Activated T-helper 17 cell treated with anti-CD3 and anti-CD28 coated beads, Interleukin-2, amount 50 U/mL, for 72 hours (primary cell): ENCODE results near the gene FAM120B. TPM values are rescaled to one million over a fixed set of nuclear protein-coding genes. Genes with fewer than 3 reads are reported as not detected.

Experiments
- ATAC-seq: fragments of 150-1000 bp; cut with Tn5 transposase; replicated peaks from 2 replicates; pipeline ENCODE4 v1.10.0; 2021; ENCODE audit warnings: mild to moderate bottlenecking, moderate library complexity
- H3K27ac Mint-ChIP-seq: one replicate; pipeline ENCODE4 v1.8.0; 2022; ENCODE audit warnings: mixed read lengths
- H3K27me3 Mint-ChIP-seq: one replicate; pipeline ENCODE4 v1.8.0; 2022; ENCODE audit warnings: mixed read lengths
- H3K36me3 Mint-ChIP-seq: one replicate; pipeline ENCODE4 v1.8.0; 2022; ENCODE audit warnings: low read depth, mild to moderate bottlenecking, mixed read lengths
- H3K4me1 Mint-ChIP-seq: one replicate; pipeline ENCODE4 v1.8.0; 2022; ENCODE audit warnings: mixed read lengths
- H3K4me3 Mint-ChIP-seq: one replicate; pipeline ENCODE4 v1.8.0; 2022; ENCODE audit warnings: mild to moderate bottlenecking, mixed read lengths
- H3K9me3 Mint-ChIP-seq: one replicate; pipeline ENCODE4 v1.8.0; 2022; ENCODE audit warnings: mixed read lengths
- total RNA-seq, 2 donors: library from RNA; stranded (reverse); gene quantifications; one replicate each; pipeline ENCODE4 v1.2.3, GENCODE V29; 2022

Gene FAM120B
- total RNA-seq, 2 donors from 2014 or later: 22.5 to 27.4 TPM

DNA sequence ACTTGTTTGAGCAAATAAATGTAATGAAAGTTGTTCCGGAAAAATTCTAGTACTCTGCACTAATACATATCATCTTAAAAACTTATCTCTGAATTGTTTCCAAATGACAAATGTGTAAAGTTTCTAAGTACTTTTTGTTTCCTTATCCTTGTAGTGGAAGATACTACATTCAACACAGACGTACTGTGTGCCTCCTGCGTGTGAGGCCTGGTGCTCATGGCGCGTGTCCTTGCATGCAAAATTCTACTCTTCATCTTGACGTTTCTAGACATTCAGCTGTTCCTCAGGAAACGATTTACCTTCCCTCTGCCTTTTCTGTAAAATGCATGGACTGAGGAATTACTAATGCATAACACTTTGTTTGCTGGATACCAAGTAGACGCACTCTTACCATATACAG is 27.1 kb upstream of the FAM120B start:
- no peaks in the 10 kb centered on the region for H3K36me3 Mint-ChIP-seq
- H3K9me3 Mint-ChIP-seq: no peaks in the 10 kb centered on the region
- H3K4me3 Mint-ChIP-seq: no peak overlapping the region

DNA sequence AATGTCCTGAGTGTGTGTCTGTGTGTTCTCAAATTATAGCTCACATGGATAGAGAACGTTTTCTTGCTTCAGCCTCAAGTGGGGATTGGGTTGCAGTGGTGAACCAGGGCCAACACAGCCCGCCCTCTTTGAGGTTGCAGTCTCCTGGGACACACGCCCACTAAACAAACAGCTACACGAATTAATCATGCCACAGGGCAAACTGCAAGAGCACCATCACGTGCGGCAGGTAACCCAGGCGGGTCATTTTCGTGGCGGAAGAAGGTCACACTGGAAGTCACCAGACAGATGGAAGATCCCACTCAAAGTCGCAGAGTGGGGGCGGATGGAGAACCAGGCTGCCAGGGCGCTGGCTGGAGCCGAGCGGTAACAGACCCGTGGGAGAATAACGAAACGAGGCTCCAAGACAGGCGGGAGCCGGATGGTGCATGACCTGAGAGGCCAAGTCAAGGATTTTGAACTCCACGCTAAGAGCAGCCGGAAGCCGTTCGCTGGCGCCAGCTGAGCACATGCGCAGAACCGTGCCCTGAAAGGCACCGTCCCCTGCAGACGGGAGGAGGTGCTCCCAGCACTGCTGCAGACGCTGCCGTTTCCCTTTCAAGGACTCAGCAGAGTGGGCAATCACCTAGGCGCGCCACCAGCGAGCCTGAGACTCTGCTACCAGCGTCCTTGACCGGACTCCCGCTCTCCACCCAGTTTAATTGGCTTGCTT is 26.4 kb upstream of the FAM120B start:
- peak overlapping the region; percentile 17 for H3K4me3 Mint-ChIP-seq
- H3K27ac Mint-ChIP-seq: no peak overlapping the region

More for the DNA sequence above, 27.1 kb upstream of the FAM120B start:
- no peaks in the 10 kb centered on the region for H3K27me3 Mint-ChIP-seq
- ATAC-seq: no peak
- no peaks in the 10 kb centered on the region for H3K4me1 Mint-ChIP-seq
- H3K27ac Mint-ChIP-seq: no peak overlapping the region

GRCh38 chr6:170280689-170281045 is 25.9 kb upstream of the FAM120B start:
- no peaks in the 10 kb centered on the region for H3K4me1 Mint-ChIP-seq
- peak overlapping the region; percentile 17 for H3K4me3 Mint-ChIP-seq
- H3K27me3 Mint-ChIP-seq: peaks cover 5% of the 10 kb centered on the region
- peak; percentile 51 for ATAC-seq
- H3K27ac Mint-ChIP-seq: no peak overlapping the region
- H3K9me3 Mint-ChIP-seq: no peaks in the 10 kb centered on the region
- H3K36me3 Mint-ChIP-seq: no peaks in the 10 kb centered on the region

More for the DNA sequence above, 26.4 kb upstream of the FAM120B start:
- Mint-ChIP-seq H3K36me3 (no peaks in the 10 kb centered on the region), H3K9me3 (no peaks in the 10 kb centered on the region), H3K27me3 (peaks cover 1% of the 10 kb centered on the region), H3K4me1 (no peaks in the 10 kb centered on the region)
- peak; percentile 76 for ATAC-seq

DNA sequence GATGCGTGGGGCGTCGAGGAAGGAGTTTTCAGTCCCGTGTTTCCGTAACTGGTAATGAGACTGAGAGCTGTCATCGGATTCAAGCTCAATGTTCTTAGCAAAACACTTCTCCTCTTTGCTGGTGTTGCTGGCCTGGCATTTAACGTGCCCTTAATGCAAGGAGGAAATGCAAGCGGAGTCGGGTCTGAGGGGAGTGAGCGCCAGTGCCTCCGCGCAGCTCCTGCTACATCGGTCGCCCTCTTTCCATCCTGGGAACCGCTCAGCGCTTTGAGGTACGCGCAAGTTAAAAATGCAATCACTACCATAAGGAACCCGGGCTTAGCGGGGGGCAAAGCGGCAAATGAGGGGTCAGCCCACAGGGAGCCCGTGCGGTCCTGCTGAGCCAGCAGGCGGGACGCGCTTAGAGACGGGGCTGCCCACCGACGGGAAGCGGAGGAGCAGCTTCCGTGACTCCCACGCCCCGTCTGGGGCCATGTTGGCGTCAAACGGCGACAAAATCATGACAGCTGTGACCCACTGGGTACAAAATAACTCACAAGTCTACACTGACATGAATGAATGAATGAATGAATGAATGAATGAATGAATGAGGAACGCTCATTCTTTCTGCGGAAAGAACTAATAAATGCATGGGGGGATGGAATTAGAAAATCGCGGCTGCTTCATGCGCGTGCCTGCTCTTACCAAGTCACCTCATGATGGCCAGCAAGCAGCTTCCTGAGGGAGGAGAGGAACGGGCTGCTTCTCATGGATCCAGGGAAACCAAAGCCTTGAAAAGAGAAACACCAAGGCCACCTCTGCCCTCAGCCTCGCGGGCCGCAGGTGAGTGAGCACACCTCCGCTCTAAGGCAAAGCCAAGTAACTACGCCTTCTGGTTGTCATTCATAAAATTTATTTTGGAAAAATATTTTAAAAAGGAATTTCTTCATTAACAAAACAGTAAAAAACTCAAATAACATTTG is 24.9 kb upstream of the FAM120B start:
- Mint-ChIP-seq H3K36me3 (no peaks in the 10 kb centered on the region), H3K27ac (no peak overlapping the region), H3K27me3 (peaks cover 10% of the 10 kb centered on the region), H3K4me1 (no peaks in the 10 kb centered on the region), H3K4me3 (peak overlapping the region; percentile 17), H3K9me3 (no peaks in the 10 kb centered on the region)
- ATAC-seq: no peak

- Mint-ChIP-seq H3K4me1 (no peaks in the 10 kb centered on the region), H3K9me3 (no peaks in the 10 kb centered on the region), H3K27ac (no peak overlapping the region), H3K4me3 (no peak overlapping the region), H3K27me3 (peaks cover 13% of the 10 kb centered on the region), H3K36me3 (no peaks in the 10 kb centered on the region)
- ATAC-seq: no peak
Observed at GRCh38 chr6:170282512-170283158, 23.9 kb upstream of the FAM120B start.

DNA sequence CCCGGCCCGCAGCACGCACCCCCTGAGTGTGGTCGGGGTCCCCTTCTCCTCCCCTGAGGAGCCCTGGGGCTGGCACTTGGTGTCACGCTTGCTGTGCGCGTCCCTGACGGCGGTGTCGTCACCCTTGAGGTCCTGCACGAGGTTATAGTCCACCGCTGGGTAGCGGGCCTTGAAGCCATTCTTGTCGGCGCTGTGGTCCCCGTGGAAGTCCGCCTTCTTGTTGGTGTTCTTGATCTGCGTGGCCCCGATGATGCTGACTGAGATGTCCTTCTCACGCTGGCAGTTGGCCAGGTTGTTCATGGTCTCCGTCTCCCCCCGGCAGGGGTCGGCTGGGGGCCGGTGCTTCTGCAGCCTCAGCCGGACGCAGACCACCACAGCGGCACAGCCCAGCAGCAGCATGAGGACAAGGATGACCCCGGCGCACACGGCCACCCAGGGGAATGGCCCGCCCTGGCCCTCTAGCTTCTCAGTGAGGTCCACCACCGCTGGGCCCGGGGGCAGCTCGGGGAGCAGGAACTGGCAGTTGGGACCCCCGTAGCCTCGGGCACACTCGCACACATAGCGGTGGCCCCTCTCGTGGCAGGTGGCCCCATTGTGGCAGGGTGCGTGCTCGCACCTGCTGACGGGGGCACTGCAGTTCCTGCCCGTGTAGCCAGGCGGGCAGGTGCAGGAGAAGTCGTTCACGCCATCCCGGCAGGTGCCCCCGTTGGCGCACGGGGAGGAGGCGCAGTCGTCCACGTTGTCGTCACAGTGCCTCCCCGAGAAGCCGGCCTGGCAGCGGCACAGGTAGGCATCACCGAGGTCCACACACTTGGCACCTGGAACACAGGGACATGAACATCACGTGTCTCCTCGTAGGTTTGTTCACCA is 23.1 kb upstream of the FAM120B start:
- peaks cover 19% of the 10 kb centered on the region for H3K27me3 Mint-ChIP-seq
- no peak overlapping the region for H3K4me3 Mint-ChIP-seq
- no peak overlapping the region for H3K27ac Mint-ChIP-seq
- H3K9me3 Mint-ChIP-seq: no peaks in the 10 kb centered on the region
- peaks cover 3% of the 10 kb centered on the region for H3K36me3 Mint-ChIP-seq
- no peak for ATAC-seq
- H3K4me1 Mint-ChIP-seq: peaks cover 2% of the 10 kb centered on the region

GRCh38 chr6:170284126-170284773 is 22.3 kb upstream of the FAM120B start:
- H3K4me1 Mint-ChIP-seq: peaks cover 8% of the 10 kb centered on the region
- peaks cover 25% of the 10 kb centered on the region for H3K27me3 Mint-ChIP-seq
- H3K9me3 Mint-ChIP-seq: no peaks in the 10 kb centered on the region
- H3K27ac Mint-ChIP-seq: no peak overlapping the region
- H3K36me3 Mint-ChIP-seq: peaks cover 6% of the 10 kb centered on the region
- H3K4me3 Mint-ChIP-seq: no peak overlapping the region
- ATAC-seq: no peak

GRCh38 chr6:170284866-170285469 is 21.6 kb upstream of the FAM120B start:
- H3K27me3 Mint-ChIP-seq: peaks cover 25% of the 10 kb centered on the region
- ATAC-seq: no peak

DNA sequence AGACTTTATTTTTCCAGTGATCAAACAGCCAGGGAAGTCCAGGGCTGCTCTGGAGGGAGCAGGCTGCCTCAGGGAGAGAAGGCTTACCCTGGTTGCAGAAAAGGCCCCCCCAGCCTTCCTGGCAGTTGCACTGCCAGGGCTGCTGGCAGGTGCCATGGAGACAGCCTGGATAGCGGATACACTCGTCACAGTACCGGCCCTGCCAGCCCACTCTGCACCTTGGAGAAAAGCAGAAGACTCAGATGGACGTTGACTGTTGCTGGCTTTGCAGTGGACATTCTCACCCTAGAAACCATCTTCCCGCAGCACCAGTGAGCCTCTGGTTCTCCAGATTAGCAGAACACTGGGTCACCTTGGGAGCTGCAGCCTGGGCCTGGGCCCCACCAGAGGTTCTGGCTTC is 21.1 kb upstream of the FAM120B start:
- no peaks in the 10 kb centered on the region for H3K9me3 Mint-ChIP-seq
- H3K4me3 Mint-ChIP-seq: no peak overlapping the region
- no peak for ATAC-seq
- H3K4me1 Mint-ChIP-seq: peaks cover 8% of the 10 kb centered on the region
- H3K27me3 Mint-ChIP-seq: peaks cover 30% of the 10 kb centered on the region
- H3K36me3 Mint-ChIP-seq: peaks cover 6% of the 10 kb centered on the region
- no peak overlapping the region for H3K27ac Mint-ChIP-seq

More at GRCh38 chr6:170284866-170285469, 21.6 kb upstream of the FAM120B start:
- no peak overlapping the region for H3K27ac Mint-ChIP-seq
- no peaks in the 10 kb centered on the region for H3K9me3 Mint-ChIP-seq
- H3K36me3 Mint-ChIP-seq: peaks cover 6% of the 10 kb centered on the region
- H3K4me1 Mint-ChIP-seq: peaks cover 8% of the 10 kb centered on the region
- H3K4me3 Mint-ChIP-seq: no peak overlapping the region

DNA sequence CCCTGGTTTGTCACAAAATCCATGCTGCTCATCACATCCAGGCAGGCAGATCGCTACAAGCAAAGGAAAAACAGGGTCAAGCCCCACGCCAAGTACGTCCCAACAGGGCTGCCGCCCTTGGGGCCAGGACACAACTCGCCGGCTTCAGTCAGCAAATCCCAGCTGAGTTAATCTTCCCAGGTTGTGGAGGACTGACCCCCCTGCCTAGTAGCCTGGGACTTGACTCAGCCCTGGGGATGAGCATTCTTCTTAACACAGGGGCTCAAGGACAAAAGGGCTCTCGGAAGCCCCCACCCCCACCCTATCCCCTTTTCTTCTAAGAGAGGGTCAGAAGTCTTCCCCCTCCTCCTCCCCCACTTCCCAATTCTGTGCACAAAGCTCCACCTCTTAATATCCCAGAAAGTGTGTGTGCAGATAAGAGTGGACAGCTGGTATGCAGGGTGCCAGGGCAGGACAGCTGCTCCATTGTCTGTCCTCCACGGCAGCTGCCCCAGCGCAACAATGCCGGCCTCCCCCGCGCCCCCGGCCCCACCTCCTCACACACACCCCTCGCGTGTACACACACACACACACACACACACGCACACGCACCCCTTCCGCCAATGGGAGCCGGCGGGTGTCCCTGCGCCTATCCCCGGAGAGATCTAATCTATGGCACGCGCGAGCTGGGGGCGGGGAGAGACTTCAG is 20.2 kb upstream of the FAM120B start:
- ATAC-seq: no peak
- peaks cover 31% of the 10 kb centered on the region for H3K27me3 Mint-ChIP-seq
- H3K36me3 Mint-ChIP-seq: peaks cover 6% of the 10 kb centered on the region
- H3K4me3 Mint-ChIP-seq: no peak overlapping the region
- H3K27ac Mint-ChIP-seq: no peak overlapping the region
- H3K9me3 Mint-ChIP-seq: no peaks in the 10 kb centered on the region
- H3K4me1 Mint-ChIP-seq: peaks cover 8% of the 10 kb centered on the region

DNA sequence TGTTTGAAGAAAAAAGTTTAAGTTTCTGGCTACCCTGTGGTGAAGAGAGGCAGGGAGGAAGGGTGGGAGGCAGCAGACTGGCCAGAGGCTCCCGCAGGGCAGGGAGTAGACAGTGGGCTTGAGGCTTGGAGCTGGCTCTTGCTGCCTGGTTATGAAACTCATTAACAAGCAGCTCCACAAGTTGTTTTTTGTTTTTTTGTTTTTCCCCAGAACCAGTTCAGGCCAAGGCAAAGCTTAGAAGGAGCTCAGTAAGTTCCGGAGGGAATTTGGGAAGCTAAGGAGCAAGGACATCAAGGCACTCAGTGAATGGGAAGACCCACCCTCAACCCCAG is 19.7 kb upstream of the FAM120B start:
- no peak for ATAC-seq
- Mint-ChIP-seq H3K9me3 (no peaks in the 10 kb centered on the region), H3K27ac (no peak overlapping the region), H3K4me3 (no peak overlapping the region), H3K36me3 (peaks cover 6% of the 10 kb centered on the region), H3K4me1 (peaks cover 11% of the 10 kb centered on the region), H3K27me3 (peaks cover 34% of the 10 kb centered on the region)

DNA sequence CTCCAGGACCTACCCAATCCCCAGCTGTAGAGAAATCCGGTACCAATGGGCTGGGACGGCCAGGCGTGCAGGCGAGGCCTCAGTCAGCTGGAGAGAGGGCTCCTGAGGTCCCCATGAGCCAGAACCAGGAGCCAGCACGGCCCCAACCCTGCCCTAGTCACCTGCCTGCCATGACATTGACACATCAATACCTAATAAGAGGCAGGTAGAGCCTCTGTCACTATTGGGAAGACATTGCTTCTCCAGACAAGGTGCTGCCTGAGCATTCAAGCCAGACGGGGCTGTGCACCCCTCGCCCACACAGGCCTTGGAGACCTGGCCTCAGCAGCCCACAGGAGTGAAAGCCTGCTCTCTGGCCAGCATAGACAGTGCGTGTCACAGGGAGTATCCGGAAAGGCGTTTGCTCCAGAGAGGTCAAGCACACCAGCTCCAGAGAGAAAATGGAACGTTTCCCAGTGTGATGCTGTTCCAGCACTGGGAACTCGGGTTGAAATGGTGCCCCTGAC is 19.1 kb upstream of the FAM120B start:
- Mint-ChIP-seq H3K9me3 (no peaks in the 10 kb centered on the region), H3K36me3 (peaks cover 6% of the 10 kb centered on the region), H3K27ac (no peak overlapping the region), H3K4me3 (no peak overlapping the region), H3K4me1 (peaks cover 17% of the 10 kb centered on the region), H3K27me3 (peaks cover 39% of the 10 kb centered on the region)
- no peak for ATAC-seq
